HG02588 (cell line): Measurements from ENCODE around the gene TMPRSS13.

Source experiments
- ATAC-seq: cut with Tn5 transposase; IDR thresholded peaks from one replicate; pipeline ENCODE4 v1.9.1; 2021; ENCODE audit warnings: mild to moderate bottlenecking, moderate library complexity; ENCODE audit not compliant: unreplicated experiment

The TMPRSS13 gene

GRCh38 chr11:117859488-117860112 is 69.6 kb downstream of the TMPRSS13 start:
- no peak for ATAC-seq

GRCh38 chr11:117859061-117859460 is 70.1 kb downstream of the TMPRSS13 start:
- no peak for ATAC-seq

- no peak for ATAC-seq
Measured at GRCh38 chr11:117857734-117858414, 71.3 kb downstream of the TMPRSS13 start.

- no peak for ATAC-seq
Measured at GRCh38 chr11:117855912-117856651, 73.1 kb downstream of the TMPRSS13 start.

- ATAC-seq, result no peak
Measured at GRCh38 chr11:117855186-117855845, 73.9 kb downstream of the TMPRSS13 start.

DNA sequence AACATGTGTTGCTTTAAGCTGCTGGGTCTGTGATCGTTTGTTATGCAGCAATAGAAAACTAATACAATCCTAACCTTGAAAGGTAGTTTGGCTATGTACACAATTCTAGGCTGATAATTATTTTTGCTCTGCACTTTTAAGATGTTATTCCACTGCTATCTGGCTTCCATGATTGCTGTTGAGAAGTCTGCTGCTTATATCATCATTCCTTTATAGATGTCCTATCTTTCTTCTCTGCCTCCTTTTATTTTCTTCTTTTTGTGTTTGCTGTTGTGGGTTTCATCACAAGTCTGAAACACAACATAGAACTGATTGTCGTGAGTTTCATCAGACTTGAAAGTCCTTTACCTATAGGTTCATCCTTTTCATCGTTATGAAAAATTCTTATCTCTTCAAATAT is 76.9 kb downstream of the TMPRSS13 start:
- ATAC-seq, result no peak

DNA sequence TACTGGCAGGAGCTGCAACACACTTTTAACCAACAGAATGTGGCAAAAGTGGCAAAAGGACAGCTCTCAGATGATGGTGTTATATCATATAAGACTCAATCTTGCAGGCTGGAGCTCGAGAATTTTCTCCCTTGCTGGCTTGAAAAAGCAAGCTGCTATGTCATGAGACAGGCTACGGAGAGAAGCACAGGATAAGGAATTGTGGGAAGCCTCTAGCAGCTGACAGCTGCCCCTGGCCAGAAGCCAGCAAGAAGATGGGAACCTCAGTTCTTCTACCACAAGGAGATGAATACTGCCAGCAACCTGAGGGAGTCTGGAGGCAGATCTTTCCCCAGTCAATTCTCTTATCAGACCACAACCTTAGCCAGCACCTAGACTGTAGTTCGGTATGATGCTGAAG is 77.3 kb downstream of the TMPRSS13 start:
- no peak for ATAC-seq

- ATAC-seq, result no peak
Measured at GRCh38 chr11:117851106-117851505, 78.1 kb downstream of the TMPRSS13 start.
